ENCODE data around the gene ACTR1B.
"Not testable (repeated sequence)": the region's sequence is repeated elsewhere in the genome, so short reads cannot be mapped to it uniquely, and the experiment has no call there.

ACTR1B gene

DNA sequence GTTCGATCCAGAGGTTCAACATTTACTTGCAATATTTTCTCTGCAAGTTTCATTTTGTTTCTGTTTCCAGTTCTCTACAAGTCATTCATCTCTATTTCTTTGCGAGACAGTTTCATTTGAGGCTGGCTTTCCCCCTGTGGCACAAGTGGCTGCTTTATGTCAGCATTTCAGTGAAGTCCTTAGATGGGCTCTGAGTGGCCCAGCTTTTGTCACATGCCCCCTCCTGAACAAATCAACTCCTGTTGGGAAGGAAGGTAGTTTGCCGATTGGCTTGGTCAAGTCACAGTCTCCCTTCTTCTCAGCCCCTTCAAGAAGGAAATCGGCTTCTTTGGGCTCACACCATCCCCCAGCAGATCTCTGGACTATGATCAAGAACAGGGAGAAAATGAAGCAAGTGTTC is 55.1 kb downstream of the ACTR1B start:
- DNase-seq = not testable (repeated sequence)

Data from fibroblast of skin of right biceps (primary cell).